Embryonic facial prominence (tissue), 1 donor: ENCODE data around the gene GPATCH8.

ENCODE experiments used
- DNase-seq: peaks from one replicate; pipeline ENCODE4 v3.0.0-alpha.2; 2016; ENCODE audit errors: extremely low spot score

GPATCH8 gene

DNA sequence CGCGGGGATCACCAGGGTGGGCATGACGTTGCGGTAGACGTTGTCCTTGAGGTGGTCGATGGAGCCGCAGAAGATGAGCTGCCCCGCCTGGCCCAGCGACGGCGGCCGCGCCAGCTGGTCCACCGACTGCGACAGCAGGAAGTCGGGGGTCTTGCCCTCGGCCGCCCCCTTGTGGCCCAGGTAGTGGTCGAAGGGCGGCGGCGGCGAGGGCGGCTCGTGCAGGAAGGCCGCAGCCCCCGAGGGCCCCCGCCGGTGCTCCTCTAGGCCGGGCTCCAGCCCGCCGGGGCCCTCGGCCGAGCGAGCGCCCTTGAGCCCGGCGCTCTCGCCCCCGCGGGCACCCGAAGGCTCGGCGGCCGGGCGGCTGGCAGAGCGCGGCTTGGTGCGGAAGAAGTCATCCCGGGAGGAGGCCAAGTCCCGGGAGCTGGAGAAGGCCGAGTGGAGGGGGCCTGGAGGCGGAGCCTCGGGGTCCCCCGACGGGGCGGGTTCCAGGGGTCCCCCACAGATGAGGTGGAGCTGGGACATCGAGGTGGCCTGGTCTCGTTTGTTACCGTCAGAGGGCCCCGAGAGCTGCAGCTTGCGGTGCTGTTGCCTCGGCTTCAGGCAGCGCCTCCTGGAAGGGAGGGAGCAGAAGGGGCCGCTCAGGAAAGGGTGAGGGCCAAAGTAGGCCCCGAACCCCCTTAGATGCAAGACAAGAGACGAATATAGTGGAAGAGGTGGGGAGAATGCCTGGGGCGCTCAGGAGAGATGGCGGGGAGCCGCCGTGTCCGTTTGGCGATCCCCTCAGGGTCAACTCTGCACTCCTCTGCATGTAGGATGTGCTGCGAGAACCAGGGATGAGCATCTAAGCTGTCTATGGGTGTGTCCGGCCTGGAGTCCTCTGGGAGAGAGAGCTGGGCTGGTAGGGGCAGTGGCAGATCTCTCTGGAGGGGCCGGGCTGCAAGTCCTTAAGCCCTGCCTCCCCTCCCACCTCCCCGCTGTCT, 148.3 kb downstream of the GPATCH8 start:
- DNase-seq = no peak

- no peak for DNase-seq
Observed at GRCh38 chr17:44353672-44354331, 149.4 kb downstream of the GPATCH8 start.

GRCh38 chr17:44352828-44353671, 150.2 kb downstream of the GPATCH8 start:
- DNase-seq = no peak

- DNase-seq = no peak
Observed at GRCh38 chr17:44351961-44352827, 151.0 kb downstream of the GPATCH8 start.

DNA sequence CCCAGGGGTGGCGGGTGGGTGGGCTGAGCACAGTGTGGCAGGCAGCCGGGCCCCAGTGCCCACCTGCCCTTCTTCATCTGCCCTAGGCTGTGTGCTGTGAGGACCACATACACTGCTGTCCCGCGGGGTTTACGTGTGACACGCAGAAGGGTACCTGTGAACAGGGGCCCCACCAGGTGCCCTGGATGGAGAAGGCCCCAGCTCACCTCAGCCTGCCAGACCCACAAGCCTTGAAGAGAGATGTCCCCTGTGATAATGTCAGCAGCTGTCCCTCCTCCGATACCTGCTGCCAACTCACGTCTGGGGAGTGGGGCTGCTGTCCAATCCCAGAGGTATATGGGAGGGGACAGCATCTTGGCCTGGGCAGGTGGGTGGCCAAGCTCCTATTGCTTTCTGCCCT, 151.7 kb downstream of the GPATCH8 start:
- no peak for DNase-seq

DNA sequence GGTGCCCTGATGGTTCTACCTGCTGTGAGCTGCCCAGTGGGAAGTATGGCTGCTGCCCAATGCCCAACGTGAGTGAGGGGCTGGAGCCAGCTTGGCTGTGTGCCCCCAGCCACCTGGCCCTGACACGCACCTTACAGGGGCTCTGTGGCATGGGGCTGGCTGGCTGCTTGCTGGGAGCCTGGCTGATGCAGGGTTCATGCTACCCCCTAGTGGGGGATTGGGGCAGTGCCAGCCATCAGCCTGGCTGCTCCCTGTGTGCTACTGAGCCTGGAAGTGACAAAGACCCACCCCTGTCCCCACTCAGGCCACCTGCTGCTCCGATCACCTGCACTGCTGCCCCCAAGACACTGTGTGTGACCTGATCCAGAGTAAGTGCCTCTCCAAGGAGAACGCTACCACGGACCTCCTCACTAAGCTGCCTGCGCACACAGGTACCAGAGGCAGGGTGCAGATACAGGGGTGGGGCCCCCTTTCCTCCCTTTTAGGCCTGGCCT, 152.4 kb downstream of the GPATCH8 start:
- no peak for DNase-seq

GRCh38 chr17:44349553-44350070, 153.6 kb downstream of the GPATCH8 start:
- DNase-seq = no peak

- DNase-seq = no peak
Observed at GRCh38 chr17:44348988-44349364, 154.2 kb downstream of the GPATCH8 start.

- no peak for DNase-seq
Observed at GRCh38 chr17:44348234-44348987, 154.8 kb downstream of the GPATCH8 start.
